Measurements from ENCODE around the gene KCP.

The KCP gene

GRCh38 chr7:128847721-128848211, 62.7 kb downstream of the KCP start:
- TF ChIP-seq CTCF (IDR thresholded peaks at IDR 0.05; ENCODE audit: control insufficient read depth, insufficient read depth, low read depth, low read length, missing control alignments): no peak
- no peak overlapping the region for H3K4me3 ChIP-seq (ENCODE audit: control insufficient read depth, low read depth, low read length)
- DNase-seq (ENCODE audit: low read depth): no peak

GRCh38 chr7:128846781-128847444, 63.6 kb downstream of the KCP start:
- TF ChIP-seq CTCF (IDR thresholded peaks at IDR 0.05; ENCODE audit: control insufficient read depth, insufficient read depth, low read depth, low read length, missing control alignments): no peak
- no peak for DNase-seq (ENCODE audit: low read depth)
- H3K4me3 ChIP-seq (ENCODE audit: control insufficient read depth, low read depth, low read length): no peak overlapping the region

- no peak for TF ChIP-seq CTCF (IDR thresholded peaks at IDR 0.05; ENCODE audit: control insufficient read depth, insufficient read depth, low read depth, low read length, missing control alignments)
- DNase-seq (ENCODE audit: low read depth): no peak
- H3K4me3 ChIP-seq (ENCODE audit: control insufficient read depth, low read depth, low read length): no peak overlapping the region
Measured at GRCh38 chr7:128845987-128846386, 64.5 kb downstream of the KCP start.

GRCh38 chr7:128845475-128845874, 65.0 kb downstream of the KCP start:
- H3K4me3 ChIP-seq (ENCODE audit: control insufficient read depth, low read depth, low read length): no peak overlapping the region
- no peak for DNase-seq (ENCODE audit: low read depth)
- no peak for TF ChIP-seq CTCF (IDR thresholded peaks at IDR 0.05; ENCODE audit: control insufficient read depth, insufficient read depth, low read depth, low read length, missing control alignments)

GRCh38 chr7:128844777-128845311, 65.7 kb downstream of the KCP start:
- DNase-seq (ENCODE audit: low read depth): no peak
- H3K4me3 ChIP-seq (ENCODE audit: control insufficient read depth, low read depth, low read length): no peak overlapping the region
- no peak for TF ChIP-seq CTCF (IDR thresholded peaks at IDR 0.05; ENCODE audit: control insufficient read depth, insufficient read depth, low read depth, low read length, missing control alignments)

GRCh38 chr7:128843938-128844621, 66.4 kb downstream of the KCP start:
- DNase-seq (ENCODE audit: low read depth): no peak
- no peak overlapping the region for H3K4me3 ChIP-seq (ENCODE audit: control insufficient read depth, low read depth, low read length)
- no peak for TF ChIP-seq CTCF (IDR thresholded peaks at IDR 0.05; ENCODE audit: control insufficient read depth, insufficient read depth, low read depth, low read length, missing control alignments)
